Right forelimb (tissue), 1 donor: ENCODE results near the gene PELI2.

Experiments
- DNase-seq: peaks from one replicate; pipeline ENCODE4 v3.0.0-alpha.2; 2018

Gene PELI2

DNA sequence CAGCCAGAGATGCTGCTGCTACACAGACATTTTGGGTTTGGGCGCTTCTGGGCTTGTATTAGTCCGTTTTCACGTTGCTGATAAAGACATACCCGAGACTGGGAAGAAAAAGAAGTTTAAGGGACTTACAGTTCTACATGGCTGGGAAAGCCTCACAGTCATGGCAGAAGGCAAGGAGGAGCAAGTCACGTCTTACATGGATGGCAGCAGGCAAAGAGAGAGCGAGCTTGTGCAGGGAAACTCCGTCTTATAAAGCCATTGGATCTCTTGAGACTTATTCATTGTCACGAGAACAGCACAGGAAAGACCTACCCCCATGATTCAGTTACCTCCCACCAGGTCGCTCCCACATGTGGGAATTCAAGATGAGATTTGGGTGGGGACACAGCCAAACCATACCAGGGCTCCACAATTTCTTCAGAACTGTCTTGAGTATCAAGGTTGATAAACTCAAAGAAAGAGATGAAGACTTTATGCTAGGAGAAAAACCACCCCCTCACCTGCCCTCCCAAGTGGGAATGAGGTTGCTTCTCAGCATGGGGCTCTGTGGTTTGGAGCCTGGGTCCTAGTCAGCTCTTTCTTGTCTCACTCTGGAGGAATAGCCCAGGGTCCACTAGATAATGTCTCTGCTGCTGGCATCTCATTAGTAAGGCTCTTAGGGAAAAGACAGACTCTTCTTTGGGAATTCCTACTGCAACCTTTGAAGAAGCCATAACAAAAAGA, 200.3 kb downstream of the PELI2 start:
- no peak for DNase-seq

DNA sequence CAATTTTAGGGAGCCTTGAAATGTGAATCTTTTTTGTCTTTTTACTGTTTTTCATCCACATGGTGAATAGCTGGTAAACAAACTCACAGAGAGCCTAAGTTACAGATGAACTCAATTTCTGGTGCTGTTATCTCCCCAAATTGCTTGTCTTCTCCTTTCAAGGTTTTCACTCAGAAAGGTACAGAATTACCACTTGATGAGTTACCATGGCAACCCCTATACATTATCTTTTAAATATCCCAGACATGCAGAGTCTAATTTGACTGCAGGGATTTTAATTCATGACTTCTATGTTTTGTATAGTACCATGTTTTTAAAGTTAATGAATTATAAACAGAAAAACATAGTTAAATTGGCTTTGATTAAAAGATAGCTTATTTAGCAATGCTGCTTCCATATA, 203.7 kb downstream of the PELI2 start:
- no peak for DNase-seq

DNA sequence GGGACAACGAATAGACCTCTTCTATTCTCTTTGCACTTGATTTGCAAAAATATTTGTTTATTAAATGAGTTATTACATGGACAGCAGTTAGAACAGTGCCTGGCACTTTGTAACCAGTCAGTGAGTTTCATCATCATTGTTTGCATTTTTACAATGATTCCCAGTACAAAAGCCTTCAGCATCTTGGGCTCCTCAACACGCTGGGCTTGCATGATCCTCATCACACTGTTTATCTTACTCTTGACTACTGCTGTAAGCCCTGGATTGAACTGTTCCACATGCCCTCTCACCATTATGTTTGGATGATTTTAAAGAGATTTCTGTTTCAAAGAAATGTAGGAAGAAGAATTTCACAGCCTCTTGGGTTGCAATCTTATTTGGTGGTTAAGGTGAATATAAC, 204.3 kb downstream of the PELI2 start:
- no peak for DNase-seq

DNA sequence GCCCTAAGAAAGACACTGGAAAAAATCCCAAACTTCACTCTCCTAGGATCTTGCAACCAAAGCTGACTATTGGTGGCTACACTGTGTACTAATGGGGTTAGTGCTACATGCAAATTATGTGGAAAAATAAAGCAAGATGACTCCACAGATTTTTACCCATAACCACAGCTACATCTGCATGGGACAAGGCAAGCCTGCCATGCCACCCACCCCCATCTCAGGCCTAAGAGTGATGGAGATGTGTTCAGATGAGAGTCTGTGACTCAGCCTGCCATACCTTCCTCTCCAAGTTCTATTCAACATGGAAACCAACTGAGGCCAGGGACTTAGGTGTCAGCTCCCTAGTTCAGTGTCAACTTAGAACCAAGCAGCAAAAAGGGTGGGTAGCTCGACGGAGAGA, 206.2 kb downstream of the PELI2 start:
- no peak for DNase-seq

DNA sequence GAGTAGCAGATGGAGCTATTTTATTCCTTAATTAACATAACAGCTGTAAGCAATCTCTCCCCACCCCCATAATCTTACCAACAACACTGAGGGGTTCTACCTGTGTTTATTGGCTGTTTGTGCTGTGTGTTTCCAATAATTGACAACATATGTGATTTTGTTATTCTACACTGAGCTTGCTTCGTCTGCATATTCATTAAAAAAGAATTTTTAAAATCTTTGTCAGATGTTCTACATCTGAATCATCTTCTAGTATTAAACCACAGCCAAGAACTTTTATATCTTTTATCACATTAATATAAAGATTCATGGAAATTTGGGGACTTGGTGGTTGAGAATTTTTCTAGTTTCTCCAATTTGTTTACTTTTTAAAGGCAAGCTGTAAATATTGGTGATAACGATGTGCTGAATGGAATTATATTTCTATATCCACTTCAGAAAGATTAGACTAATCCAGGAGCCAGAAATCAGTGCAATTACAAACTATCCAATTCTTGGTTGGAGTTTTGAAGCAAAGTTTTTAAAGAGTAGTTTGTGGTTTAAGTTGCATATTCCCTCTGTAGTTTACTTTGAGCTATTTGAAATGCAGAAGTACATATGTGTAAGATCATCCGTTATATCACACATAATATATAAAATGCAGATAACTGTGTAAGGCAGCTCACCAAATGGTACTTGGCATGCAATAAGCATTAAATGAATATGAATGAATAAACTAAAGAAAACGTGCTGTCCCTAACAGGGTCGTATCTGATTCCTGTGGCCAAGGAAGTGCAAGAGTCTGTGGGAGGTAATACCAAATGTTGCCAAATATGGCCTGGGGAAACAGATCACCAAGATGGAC, 206.9 kb downstream of the PELI2 start:
- no peak for DNase-seq

DNA sequence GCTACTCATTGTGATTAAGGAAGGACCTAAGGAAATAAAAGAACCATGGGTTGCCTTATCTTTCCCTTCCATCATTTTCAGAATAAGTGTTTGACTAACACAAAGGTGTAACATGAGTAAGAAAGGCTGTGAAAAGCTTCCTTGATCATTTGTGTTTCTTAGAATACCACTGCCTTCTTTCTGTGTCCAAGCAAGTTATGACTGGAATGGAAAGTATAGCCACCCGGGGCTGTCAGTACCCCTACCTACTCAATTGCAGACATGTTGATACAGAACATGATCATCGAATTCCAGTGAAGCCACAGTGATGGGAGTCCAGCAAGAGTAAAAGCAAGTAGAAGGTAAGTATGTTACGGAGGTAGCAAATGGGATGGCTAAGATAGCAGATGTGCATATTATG, 209.8 kb downstream of the PELI2 start:
- DNase-seq: no peak

DNA sequence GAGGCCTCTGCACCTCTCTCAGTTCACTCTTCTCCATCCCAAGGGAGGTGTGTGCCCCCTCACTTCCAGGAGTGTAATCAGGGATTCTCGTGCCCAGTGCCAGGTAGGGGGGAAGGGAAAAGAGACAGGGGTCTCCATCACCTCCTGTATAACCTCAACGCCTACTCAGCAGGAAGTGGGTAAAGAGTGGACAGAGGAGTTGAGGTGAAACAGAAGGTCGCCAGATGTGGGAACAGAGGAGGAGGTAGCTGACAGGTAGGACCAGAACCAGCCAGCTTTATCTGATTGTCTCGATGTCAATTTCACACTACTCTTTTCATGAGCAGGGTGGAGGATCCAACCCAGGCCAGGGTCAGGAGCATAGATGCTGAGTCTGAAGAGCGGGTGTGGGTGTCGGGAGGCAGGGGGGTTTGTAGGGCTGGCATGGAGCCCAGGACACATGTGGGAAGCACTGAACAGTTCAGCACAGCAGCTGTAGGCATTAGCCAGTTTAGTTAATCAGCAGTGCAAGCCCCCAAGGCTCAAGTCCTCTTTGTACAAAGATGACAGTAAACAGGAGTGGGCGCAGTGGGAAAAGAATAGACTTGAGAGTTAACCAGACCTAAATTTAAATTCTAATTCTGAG, 213.5 kb downstream of the PELI2 start:
- no peak for DNase-seq

DNA sequence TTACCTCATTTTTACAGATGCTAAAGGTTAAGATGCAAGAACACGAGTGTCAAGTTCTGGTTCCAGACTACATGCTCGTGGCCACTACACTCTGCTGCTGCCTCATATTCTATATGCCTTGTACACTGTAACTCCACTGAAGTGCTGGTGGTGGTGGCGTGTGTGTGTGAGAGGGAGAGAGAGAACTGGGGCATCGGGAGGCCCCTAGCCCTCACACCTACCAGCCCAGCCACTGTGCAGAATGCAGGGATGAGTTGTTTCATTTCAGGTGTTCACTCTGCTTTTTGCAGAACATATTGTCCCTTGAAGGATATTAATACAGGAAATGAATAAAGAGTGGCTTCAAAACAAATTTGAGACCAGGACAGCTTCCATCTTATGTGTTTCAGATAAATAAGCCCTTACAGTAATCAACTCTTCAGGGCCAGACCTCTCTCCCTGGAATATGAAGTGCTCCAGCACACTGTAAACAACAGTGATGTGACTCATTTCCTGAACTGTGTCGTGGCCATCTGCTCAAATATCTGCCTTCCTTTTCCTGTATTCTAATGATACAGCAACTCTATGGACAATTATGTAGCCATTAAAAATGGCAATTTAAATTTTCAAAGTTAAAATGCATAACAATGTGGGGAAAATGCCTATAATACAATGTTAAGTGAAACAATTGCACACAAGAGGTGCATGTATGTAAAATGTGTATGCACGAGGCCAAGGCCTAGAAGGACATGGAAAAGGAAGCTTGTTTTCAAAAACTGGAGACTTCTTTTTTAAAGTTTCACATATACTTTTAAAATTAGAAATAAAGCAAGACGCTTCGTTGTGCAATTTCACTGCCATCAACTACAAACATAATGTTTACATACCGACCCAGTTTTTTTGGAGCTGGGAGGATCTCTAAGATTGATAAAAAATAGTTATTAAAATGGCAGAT, 215.4 kb downstream of the PELI2 start:
- no peak for DNase-seq

DNA sequence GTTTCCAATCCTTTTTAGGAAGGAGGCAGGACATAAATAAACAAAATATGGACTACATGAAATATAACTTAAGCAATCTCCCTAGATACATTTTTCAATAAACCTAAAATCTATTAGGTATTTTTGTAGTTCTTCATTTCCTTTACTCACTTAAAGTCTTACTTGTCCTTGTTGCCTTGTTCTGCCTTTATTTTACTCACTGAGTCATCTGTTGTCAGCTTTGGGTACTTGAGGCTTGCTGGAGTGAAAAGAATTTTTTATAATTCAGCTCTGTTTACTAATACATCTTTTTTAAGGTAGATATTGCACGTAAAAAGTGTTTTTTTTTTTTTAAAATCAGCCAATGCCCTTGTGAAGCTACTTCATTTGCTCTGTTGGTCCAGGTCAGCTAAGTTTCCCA, 216.2 kb downstream of the PELI2 start:
- no peak for DNase-seq

DNA sequence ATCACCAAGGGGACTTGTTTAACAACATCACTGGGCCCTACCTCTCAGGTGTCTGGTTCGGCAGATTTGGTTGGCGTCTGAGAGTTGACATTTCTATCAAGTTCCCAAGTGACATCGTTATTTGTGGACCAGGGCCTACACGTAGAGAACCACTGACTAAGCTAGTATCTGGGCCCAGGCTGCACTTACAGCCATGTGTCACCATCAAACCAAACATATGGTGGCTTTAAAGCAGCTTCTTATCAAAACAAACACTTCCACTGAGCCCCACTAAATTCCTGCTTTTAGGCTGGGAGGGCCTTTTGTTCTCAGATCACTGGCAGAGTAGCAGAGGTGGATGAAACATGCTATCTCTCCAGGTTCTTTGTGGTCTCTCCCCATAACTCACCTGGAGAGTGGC, 220.5 kb downstream of the PELI2 start:
- no peak for DNase-seq

DNA sequence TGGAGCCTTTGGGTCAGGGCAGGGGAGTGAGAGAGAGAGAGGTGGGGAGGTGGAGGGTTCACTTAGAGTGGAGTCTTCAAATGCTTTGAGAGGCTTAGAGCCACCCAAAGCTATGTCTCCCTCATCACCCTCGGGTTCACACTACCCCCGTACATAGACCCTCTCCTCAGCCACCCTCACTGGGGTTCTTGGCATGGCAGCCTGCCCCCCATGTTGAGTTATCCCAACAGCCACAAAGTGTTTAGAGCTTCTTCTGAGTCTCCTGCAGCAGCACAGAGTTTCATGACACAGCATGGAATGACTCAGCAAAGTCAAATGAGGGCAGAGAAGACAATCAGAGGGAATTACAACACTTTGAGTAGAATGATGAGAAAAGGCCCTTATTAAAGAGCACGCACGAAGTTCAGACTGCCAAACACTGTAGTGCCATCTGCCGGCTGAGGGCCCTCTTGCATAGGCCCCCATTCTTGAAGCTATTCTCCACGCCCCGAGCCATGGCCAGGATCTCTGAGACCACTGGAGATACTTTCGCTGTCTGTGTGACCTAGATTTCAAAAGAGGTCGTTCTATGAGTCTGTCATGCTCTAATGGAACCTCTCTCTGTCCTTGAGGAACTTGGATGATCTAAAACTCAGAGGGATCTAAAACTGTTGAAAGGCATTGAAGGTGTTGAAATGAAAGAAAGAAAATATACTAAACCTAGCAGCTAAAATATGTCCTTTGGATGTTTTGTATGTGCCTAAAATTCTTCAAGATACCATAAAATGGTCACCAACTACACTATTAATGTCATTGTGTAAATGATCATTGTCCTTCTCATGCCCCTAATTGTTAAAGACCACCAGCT, 221.9 kb downstream of the PELI2 start:
- peak; percentile 68 for DNase-seq

DNA sequence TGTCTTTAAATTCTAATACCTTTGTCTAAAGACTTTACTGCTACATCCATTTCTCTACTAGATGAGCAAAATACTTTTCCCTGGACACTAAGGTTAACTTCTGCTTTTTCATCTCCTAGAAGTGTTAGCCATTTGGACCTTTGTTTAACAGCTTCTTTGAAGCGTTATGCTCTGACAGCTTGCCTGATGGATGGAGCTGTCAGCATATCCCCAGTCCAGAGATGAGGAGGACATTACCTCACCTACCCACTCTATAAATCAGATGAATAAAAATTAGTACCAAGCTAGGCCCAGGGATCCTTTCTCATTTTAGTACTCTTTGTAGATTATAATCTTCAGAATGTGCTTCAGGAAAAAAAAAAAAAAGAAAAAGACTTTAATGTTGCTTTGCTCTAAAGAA, 222.7 kb downstream of the PELI2 start:
- no peak for DNase-seq

DNA sequence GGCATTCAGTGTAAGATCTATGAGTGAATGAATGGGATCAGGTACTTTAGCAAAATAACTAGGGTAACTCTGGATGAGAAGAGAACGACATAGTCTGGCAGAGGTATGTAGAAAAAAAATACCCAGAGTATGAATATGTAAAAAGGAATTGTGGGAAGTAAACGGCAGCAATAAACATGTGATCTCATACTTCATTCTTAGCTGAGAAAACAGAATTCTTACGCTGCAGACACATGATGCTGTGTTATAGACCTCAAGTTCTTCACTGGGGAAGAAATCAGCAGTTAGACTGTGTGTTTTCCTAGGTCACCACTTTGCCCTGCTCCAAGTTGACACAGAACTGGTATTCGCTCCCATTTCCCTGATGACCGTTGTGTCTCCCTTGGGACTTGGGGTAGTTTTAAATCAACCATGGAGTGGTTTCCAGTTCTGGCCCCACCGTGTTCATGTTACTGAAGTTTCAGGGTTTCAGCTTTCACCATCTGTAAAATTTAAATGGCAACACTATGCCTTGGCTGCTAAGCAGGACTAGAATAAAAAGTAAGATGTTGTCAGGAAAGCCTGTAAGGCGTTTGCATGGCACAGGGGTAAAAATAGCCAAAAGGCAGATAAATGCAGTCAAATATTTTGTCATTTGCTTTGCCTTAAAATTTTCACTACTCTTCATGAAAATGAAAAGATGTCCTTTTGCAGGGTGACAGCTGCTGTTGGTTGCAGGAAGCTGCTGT, 223.7 kb downstream of the PELI2 start:
- DNase-seq: no peak

DNA sequence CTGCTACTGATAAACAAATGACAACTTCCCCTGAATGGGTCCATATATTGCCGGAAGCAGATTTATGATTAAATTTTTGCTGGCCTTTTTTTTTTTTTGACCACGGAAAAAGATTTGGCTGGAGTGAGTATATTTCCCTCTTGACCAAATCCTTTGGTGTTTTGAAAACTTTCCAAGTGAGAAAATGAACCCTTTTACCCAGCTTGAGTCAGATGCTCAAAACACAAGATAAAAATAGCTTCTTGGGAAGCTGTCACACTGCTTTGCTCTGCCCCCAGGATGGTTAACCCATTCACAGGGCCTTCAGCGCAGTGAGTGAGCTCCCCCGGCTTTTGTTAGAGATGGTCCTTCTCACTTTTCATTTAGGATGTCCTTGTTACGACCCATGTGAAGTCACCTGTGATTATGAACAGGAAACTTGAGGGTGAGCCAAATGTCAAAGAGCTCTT, 224.3 kb downstream of the PELI2 start:
- DNase-seq: no peak

DNA sequence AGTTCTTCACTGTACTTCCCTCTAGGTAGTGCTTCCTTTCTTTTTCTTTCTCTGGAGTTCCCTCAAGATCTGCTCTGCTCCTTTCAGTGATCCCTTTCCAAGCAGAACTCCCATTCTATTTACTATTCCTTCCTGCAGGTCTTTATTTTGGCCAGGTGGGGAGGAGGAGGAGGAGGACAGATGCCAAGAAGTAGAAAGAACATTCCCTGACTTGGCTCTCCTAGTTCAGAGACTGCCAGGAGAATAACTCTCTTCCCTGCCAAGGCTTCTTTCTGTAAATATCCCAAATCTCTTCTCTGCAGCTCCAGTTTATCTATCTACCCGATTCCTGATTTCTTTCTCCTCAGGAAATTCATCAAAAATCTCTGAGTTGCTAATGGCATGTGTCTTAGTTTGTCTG, 231.7 kb downstream of the PELI2 start:
- no peak for DNase-seq
